ENCODE measurements around the gene DNAJC8. TPM values are rescaled to one million over a fixed set of nuclear protein-coding genes. Genes with fewer than 3 reads are reported as not detected.

The DNAJC8 gene
- total RNA-seq, 3 donors from 2014 or later (not counting 1 experiment from before 2014, with no cell fraction given), result 85.3 to 85.9 (median 85.4) TPM

DNA sequence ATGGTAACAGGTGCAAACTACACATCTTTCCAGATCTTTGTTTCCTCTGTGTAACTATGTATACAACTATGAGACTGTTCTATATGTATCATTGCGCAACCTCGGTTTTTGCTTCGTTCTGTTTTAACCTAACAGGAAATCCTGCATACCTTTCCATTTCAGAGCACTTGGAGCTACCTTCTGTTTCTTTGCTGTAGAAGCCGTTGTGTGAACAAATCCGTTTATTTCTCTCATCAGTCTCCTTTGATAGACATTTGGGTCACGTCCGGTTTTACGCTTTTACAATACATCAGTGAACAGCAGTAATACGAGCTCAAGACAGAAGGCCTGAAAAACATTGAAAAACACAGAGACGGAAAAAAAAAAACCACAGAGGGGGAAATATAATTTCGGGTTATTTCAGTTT, 13.6 kb upstream of the DNAJC8 start:
- 0% methylated on average over 8 of the region's 11 CpGs for WGBS (ENCODE audit: insufficient coverage)
- peaks cover 60% of the 10 kb centered on the region for H3K4me1 ChIP-seq (ENCODE audit: control insufficient read depth, insufficient read depth, low read length)
- TF ChIP-seq, protein P1, sequence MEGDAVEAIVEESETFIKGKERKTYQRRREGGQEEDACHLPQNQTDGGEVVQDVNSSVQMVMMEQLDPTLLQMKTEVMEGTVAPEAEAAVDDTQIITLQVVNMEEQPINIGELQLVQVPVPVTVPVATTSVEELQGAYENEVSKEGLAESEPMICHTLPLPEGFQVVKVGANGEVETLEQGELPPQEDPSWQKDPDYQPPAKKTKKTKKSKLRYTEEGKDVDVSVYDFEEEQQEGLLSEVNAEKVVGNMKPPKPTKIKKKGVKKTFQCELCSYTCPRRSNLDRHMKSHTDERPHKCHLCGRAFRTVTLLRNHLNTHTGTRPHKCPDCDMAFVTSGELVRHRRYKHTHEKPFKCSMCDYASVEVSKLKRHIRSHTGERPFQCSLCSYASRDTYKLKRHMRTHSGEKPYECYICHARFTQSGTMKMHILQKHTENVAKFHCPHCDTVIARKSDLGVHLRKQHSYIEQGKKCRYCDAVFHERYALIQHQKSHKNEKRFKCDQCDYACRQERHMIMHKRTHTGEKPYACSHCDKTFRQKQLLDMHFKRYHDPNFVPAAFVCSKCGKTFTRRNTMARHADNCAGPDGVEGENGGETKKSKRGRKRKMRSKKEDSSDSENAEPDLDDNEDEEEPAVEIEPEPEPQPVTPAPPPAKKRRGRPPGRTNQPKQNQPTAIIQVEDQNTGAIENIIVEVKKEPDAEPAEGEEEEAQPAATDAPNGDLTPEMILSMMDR (IDR thresholded peaks at IDR 0.05), result no peak
- H3K9me3 ChIP-seq (ENCODE audit: control insufficient read depth, insufficient read depth, low read length), result no peaks in the 10 kb centered on the region
- intact Hi-C loops (cut with micrococcal nuclease), result loop anchor here (1.0 to 5.0 kb wide), 7 partner anchors 10 to 631 kb away; partner anchors contain the start of genes ATP5IF1, MED18, PHACTR4 and RCC1
- H3K36me3 Mint-ChIP-seq, result no peaks in the 10 kb centered on the region
- peak in 1 of 2 donors; percentile 87 for DNase-seq
- no peaks in the 10 kb centered on the region for H3K9me3 Mint-ChIP-seq
- peak overlapping the region; percentile 97 for H3K27ac ChIP-seq (ENCODE audit: low read length)
- H3K27ac Mint-ChIP-seq, result peak overlapping the region; percentile 96 to 98
- H3K36me3 ChIP-seq (ENCODE audit: control insufficient read depth, insufficient read depth, low read length), result no peaks in the 10 kb centered on the region
- H3K27me3 Mint-ChIP-seq (ENCODE audit: low read depth in 2 of 2), result no peaks in the 10 kb centered on the region
- H3K4me3 Mint-ChIP-seq, result peak overlapping the region; percentile 95
- H3K4me3 ChIP-seq (ENCODE audit: low read length), result peak overlapping the region; percentile 84
- peak; percentile 22 to 40 (median 23) for ATAC-seq
- H3K27me3 ChIP-seq (ENCODE audit: control insufficient read depth, insufficient read depth, low read length), result no peaks in the 10 kb centered on the region
- H3K4me1 Mint-ChIP-seq, result peaks cover 49 to 56% of the 10 kb centered on the region in 2 donors

DNA sequence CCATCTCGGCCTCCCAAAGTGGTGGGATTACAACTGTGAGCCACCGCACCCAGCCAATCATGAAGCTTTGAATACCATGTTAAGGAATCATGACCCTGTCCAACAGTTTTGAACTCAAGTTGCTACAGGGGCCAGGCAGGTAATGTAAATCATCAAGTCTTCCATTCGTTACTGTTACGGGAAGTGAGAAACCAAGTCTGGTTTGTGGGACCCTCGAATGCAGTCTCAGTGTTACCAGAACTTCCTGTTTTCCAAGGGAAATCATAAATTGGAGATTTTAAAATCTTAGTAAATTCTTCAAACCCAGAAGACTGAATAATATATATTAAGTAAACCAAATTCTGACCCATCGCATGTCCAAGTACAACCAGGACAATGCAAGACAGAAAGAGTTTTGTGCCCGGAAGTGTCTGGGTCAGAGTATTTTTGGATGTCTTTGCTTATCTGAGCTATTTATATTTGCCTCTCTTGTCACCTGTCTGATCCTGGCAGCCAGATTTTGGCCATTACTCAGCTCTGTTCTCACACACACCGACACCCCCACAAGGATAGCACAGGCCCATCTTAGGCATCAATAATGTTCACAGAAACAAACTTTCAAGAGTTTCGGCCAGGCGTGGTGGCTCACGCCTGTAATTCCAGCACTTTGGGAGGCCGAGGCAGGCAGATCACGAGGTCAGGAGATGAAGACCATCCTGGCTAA, 11.9 kb upstream of the DNAJC8 start:
- no peaks in the 10 kb centered on the region for H3K9me3 Mint-ChIP-seq
- H3K27me3 ChIP-seq (ENCODE audit: control insufficient read depth, insufficient read depth, low read length), result no peaks in the 10 kb centered on the region
- H3K36me3 Mint-ChIP-seq, result no peaks in the 10 kb centered on the region
- no peaks in the 10 kb centered on the region for H3K9me3 ChIP-seq (ENCODE audit: control insufficient read depth, insufficient read depth, low read length)
- H3K27me3 Mint-ChIP-seq (ENCODE audit: low read depth in 2 of 2), result no peaks in the 10 kb centered on the region
- DNase-seq, result peak in 1 of 2 donors; percentile 19
- no peak for ATAC-seq
- H3K27ac Mint-ChIP-seq, result peak overlapping the region; percentile 91 to 98
- intact Hi-C loops (cut with micrococcal nuclease), result loop anchor here (5.0 kb wide), 5 partner anchors 123 to 633 kb away; partner anchors contain the start of genes PHACTR4, RCC1, RNU11 and YTHDF2
- no peaks in the 10 kb centered on the region for H3K36me3 ChIP-seq (ENCODE audit: control insufficient read depth, insufficient read depth, low read length)
- WGBS (ENCODE audit: insufficient coverage), result 60% methylated on average over 12 of the region's 13 CpGs
- H3K4me1 Mint-ChIP-seq, result peaks cover 49 to 51% of the 10 kb centered on the region in 2 donors
- TF ChIP-seq, protein P1 (IDR thresholded peaks at IDR 0.05), result no peak
- H3K27ac ChIP-seq (ENCODE audit: low read length), result peak overlapping the region; percentile 97
- no peak overlapping the region for H3K4me3 ChIP-seq (ENCODE audit: low read length)
- H3K4me1 ChIP-seq (ENCODE audit: control insufficient read depth, insufficient read depth, low read length), result peaks cover 55% of the 10 kb centered on the region
- peak overlapping the region; percentile 78 for H3K4me3 Mint-ChIP-seq

DNA sequence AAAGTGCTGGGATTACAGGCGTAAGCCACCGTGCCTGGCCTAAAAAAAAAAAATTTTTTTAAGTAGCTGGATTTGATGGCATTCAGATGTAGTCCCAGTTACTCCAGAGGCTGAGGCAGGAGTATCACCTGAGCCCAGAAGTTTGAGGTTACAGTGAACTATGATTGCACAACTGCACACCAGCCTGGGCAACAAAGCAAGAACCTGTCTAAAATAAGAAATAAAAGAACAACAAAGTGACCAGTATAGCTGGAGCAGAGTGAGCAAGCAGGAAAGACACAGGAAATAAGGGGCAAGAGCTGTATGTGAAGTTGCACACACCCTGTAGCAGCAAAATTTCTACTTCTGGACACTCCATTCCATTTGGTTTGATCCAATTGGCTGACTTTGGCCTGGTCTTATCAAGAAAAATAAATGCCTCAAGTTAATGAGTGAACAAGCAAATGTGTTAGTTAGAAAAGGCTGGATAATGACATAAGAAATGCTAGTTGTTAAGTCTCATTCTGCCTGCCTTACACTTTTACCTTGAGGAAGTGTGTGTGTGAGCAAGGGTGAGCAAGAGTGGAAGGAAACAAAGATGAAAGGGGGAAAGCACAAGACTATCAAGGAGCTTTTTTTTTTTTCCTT, 11.0 kb upstream of the DNAJC8 start:
- H3K4me1 ChIP-seq (ENCODE audit: control insufficient read depth, insufficient read depth, low read length), result peaks cover 46% of the 10 kb centered on the region
- no peaks in the 10 kb centered on the region for H3K9me3 Mint-ChIP-seq
- no peaks in the 10 kb centered on the region for H3K9me3 ChIP-seq (ENCODE audit: control insufficient read depth, insufficient read depth, low read length)
- intact Hi-C loops (cut with micrococcal nuclease), result no loop called here
- H3K4me3 ChIP-seq (ENCODE audit: low read length), result no peak overlapping the region
- 74% methylated on average over 2 of the region's 2 CpGs for WGBS (ENCODE audit: insufficient coverage)
- peaks cover 41 to 42% of the 10 kb centered on the region in 2 donors for H3K4me1 Mint-ChIP-seq
- no peaks in the 10 kb centered on the region for H3K27me3 ChIP-seq (ENCODE audit: control insufficient read depth, insufficient read depth, low read length)
- ATAC-seq (no peak), DNase-seq (peak in 1 of 2 donors; percentile 58)
- H3K4me3 Mint-ChIP-seq, result peak overlapping the region; percentile 80
- TF ChIP-seq, protein P1 (IDR thresholded peaks at IDR 0.05), result no peak
- peak overlapping the region; percentile 91 to 98 for H3K27ac Mint-ChIP-seq
- no peaks in the 10 kb centered on the region for H3K36me3 ChIP-seq (ENCODE audit: control insufficient read depth, insufficient read depth, low read length)
- no peaks in the 10 kb centered on the region for H3K36me3 Mint-ChIP-seq
- no peaks in the 10 kb centered on the region for H3K27me3 Mint-ChIP-seq (ENCODE audit: low read depth in 2 of 2)
- H3K27ac ChIP-seq (ENCODE audit: low read length), result peak overlapping the region; percentile 97

Measured in natural killer cell (primary cell).